Stimulated activated CD8-positive, alpha-beta memory T cell treated with anti-CD3 and anti-CD28 coated beads, Interleukin-7, amount 100 ng/mL, for 1 hour (primary cell): Measurements from ENCODE around the gene TNS1.
A peak's percentile ranks its signal among the peaks of the same experiment; 100 is the strongest.

Experiments
- DNase-seq, 2 donors: peaks; one replicate each; pipeline ENCODE4 v3.0.0-alpha.2; 2020; ENCODE audit warnings: low read depth in 2 of 2

TNS1 gene

GRCh38 chr2:217785544-217786045, 217.2 kb downstream of the TNS1 start:
- peak; percentile 49 to 53 for DNase-seq

DNA sequence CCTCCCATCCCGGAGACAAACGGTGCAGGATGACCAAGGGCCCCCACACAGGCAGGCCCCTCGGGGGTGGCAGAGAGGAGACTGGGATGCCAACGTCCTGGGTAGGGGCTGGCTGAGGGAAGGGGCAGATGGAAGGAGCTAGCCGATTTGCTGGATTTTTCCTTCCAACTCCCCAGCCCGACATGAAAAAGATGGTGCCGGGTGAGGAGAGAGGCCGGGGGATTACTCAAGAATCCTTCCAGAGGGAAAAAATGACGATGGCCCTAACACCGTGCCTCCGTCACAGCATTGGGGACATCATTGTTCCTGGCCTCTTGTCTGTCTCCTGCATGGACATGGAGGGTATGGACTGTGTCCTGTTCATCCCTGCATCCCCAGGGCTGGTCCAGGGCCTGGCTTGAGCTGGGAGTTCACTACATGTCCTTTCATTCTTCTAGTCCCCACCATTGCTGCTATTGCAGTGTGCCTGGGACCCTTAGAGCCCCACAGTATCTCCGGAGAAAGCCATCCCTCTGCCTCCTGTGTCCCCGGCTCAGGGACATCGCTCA, 217.7 kb downstream of the TNS1 start:
- DNase-seq = no peak

DNA sequence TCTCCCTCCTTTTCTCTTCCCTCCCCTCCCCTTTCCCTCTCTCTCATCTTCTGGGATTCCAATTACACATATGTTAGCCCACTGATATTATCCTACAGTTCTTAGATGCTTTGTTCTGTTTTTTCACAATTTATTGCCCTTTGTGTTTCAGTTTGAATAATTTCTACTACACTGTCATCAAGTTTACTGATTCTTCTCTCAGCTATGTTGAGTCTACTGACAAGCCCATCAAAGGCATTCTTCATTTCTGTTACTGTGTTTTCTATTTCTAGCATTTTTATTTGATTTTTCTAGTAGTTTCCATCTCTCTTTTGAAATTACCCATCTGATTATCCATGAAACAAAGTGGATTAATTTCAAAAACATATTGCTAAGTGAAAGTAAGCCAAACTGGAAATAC, 219.6 kb downstream of the TNS1 start:
- DNase-seq = no peak

DNA sequence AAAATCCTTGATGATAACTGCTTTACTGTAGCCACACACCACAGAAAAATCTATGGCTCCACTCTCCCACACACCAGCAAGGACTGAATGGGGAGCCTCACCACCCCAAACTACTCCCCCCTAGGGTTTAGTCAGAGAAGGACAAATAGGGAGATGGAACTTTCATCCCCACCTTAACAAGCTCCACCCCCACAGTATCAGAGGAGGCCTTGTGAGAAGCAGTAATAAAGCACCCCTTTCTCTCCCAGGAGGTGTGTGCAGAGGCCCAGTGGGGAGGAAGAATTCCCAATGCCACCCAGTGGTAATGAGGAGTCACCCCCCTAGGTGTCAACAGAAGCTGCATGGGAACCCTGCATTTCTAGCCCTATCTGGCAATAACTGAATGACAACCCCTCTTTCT, 224.9 kb downstream of the TNS1 start:
- no peak for DNase-seq

DNA sequence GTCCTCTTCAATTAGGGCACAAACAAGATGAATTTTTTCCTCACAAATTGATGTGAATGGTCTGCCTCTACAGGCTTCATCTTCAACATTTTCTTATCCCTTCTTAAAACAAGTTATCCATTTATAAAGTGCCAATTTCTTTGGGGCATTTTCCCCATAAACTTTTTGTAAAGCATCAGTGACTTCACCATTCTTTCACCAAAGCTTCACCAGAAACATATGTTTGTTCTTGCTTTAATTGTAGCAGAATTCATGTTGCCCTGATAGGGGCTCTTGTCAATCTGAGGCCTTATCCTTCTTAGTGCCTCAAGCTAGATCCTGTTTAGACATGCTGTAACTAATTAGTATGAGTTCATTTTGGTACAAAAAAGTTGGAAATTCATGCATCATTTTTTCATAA, 226.2 kb downstream of the TNS1 start:
- no peak for DNase-seq

DNA sequence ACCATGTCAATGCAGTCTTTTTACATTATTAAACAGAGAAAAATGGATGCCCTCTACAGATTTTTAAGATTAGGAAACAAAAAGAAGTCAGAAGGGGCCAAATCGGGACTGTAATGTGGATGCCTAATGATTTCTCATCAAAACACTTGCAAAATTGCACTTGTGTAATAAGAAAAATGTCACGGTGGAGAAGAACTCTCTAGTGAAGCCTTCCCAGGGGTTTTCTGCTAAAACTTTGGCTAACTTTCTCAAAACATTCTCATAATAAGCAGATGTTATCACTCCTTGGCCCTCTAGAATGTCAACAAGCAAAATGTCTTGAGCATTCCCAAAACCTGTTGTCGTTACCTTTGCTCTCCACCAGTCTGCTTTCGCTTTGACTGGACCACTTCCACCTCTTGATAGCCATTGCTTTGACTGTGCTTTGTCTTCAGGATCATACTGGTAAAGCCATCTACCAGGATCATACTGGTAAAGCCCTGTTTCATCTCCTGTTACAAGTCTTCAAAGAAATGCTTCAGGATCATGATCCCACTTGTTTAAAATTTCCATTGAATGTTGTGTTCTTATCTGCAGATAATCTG, 226.8 kb downstream of the TNS1 start:
- no peak for DNase-seq

DNA sequence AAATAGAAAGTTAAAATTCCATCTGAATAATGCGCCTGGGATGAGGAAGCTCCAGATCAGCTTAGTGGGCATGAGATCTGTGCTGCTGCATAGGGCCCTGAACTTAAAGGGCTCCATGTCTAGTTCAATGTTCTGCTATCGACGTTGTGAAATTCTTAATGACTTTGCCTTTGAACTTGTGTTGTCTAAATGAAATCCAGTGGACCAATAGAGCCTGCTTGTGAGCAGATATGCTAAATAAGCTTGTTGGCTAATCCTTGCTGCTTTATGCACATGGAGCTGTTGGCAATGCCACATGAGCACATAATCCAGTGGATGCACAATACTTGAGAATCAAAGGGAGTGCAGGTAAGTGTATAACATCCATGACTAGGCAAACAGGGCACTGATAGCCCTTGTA, 228.6 kb downstream of the TNS1 start:
- no peak for DNase-seq

DNA sequence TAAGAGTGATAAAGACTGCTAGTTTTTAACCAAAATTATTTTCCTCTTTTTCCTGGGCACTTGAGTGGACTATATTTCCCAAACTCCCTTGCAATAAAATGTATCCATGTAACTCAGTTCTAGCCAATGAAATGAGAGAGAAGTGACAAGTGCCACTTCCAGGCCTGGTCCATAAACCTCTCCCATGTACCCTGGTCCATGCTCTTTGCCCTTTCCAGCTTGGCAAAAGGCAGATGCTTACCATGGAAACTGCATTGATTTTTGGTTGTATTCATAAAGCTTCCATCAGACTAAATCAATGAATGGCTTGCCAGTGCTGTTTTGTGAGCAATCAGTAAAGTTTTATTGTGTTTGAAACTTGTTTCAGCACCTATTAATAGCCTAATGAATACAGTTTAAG, 229.3 kb downstream of the TNS1 start:
- no peak for DNase-seq

DNA sequence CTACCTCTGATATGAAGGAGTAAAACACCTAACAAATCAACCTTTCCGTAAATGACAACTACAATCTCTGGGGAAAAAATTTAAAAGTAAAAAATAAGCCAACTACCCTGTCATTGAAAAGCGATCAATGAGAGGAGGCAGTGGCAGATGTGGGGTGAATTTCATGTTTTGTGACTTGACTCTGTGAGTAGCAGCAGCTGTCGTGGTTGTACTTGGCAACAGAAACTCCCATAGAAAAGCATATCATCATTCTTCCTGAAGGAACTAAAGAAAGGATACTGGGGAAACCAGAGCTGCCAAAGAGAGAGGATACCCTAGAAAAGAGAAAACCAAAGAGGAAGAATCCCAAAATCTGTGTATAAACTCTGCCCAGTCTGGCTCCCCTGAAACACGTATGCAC, 236.4 kb downstream of the TNS1 start:
- DNase-seq = no peak

- no peak for DNase-seq
These were observed 241.0 kb downstream of the TNS1 start for GRCh38 chr2:217761645-217762277.

DNA sequence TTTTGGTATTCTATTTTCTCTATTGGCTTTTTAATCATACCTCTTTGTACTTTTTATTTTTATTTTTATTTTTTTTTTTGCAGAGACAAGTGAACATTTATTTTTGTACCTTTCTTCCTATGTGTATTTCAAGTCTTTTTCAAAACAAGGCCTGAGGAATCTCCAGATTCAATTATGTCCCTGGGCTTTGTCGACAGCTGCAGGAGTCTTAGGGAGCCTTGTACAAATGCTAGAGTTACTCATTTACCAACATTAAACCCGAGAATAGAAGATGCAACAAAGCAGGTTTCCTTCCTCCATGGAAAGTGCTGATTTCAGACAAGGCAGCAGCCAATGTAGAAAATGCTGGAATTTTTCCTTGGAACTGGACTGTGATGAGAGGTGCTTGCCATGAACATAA, 242.8 kb downstream of the TNS1 start:
- DNase-seq = no peak

DNA sequence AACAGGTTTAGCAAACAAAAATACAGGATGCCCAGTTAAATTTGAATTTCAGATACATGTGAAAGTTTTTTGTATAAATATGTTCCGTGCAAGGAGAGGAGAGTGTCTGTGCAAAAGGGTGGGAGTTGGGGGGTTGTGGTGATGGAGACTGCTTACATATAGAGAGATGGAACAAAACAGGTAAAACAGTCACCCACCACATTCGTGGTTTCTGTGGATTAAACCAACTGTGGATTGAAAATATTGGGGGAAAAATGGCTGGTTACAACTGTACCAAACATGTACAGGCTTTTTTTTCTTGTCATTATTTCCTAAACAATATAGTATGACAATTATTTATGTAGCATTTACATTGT, 245.7 kb downstream of the TNS1 start:
- DNase-seq = no peak

- DNase-seq = peak; percentile 21 to 57
These were observed 246.3 kb downstream of the TNS1 start for GRCh38 chr2:217756375-217757107.

DNA sequence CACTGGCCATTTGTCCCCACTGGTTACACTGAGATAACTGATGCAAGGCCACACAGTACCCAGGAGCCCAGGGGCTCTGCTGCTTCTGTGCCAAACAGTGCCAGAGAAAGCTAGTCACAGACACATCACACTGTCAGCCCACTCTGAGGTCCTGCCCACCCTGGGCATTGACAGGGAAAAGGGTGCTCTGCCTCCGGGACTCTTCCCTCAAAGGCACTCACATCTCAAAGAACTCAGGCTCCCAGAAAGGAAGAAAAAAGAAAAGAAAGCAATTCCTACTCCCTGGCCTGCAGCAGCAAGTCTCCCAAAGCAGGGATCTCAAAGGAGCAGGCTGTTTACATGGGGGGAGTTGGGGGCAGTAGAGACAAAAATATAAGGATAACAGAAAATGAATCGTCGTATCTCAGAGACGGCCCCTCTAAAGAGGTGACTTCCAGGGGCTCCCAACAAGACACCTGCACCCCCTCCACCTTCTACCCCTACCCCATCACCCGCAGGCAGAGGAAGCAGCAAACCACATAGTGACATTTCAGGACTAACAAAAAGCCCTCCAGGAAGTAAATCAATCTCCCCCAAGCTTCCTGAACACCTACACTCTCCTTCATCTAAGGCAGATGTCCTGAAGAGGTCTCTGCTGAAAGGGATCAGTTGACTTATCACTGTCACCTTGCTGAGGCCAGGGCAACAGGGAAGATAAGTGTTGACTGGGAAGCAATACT, 247.6 kb downstream of the TNS1 start:
- no peak for DNase-seq

GRCh38 chr2:217753460-217754200, 249.2 kb downstream of the TNS1 start:
- no peak for DNase-seq

- DNase-seq = no peak
These were observed 249.9 kb downstream of the TNS1 start for GRCh38 chr2:217752714-217753459.

DNA sequence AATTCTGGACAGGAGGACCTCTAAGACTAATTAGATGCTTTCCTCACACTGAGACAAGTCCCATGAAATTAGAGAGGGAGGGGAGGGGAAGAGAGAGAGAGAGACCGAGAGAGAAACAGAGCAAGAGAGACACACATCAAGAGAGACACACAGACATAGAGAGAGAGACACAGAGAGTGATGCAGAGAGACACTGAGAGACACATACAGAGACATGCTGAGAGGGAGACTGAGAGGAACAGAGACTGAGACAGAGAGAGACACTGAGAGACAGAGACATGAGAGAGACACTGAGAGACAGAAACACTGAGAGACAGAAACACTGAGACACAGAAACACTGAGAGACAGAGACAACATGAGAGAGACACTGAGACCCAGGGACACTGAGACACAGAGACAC, 250.8 kb downstream of the TNS1 start:
- no peak for DNase-seq

- no peak for DNase-seq
These were observed 251.6 kb downstream of the TNS1 start for GRCh38 chr2:217751192-217751591.
